ENCODE measurements around the gene RNF144B. TPM values are rescaled to one million over a fixed set of nuclear protein-coding genes. Genes with fewer than 3 reads are reported as not detected.
"Not testable (repeated sequence)": the region's sequence is repeated elsewhere in the genome, so short reads cannot be mapped to it uniquely, and the experiment has no call there.

The RNF144B gene
- total and polyA plus RNA-seq, 2 donors (not counting 1 experiment from before 2014, with no cell fraction given) = 0.61 to 0.83 TPM

- no peak for DNase-seq (ENCODE audit: low read depth in 2 of 2)
- no peaks in the 10 kb centered on the region for H3K27me3 ChIP-seq (ENCODE audit: control insufficient read depth, insufficient read depth, low read length)
- no peaks in the 10 kb centered on the region for H3K36me3 ChIP-seq (ENCODE audit: control insufficient read depth, insufficient read depth, low read length)
- no peaks in the 10 kb centered on the region for H4K20me1 ChIP-seq (ENCODE audit: control insufficient read depth, extremely low read depth, insufficient read depth, low read length)
- no peak overlapping the region for H3K9ac ChIP-seq (ENCODE audit: insufficient read depth, low read length)
- no peak overlapping the region for H3K4me3 ChIP-seq (replicated peaks in 1 of 4; ENCODE audit: control extremely low read depth in 1 of 4, insufficient read depth in 1 of 4, low read depth in 3 of 4, low read length in 4 of 4)
- no peak overlapping the region for H3K27ac ChIP-seq (ENCODE audit: insufficient read depth, low read length)
- TF ChIP-seq CTCF (conservative IDR thresholded peaks at IDR 0.05 in 1 of 2, IDR thresholded peaks at IDR 0.05 in 1 of 2; ENCODE audit: low read depth in 1 of 2, low read length in 2 of 2) (no peak), EZH2 (IDR thresholded peaks at IDR 0.05; ENCODE audit: low read length, missing control alignments) (no peak)
- no peaks in the 10 kb centered on the region for H3K4me1 ChIP-seq (ENCODE audit: control insufficient read depth, extremely low read depth, insufficient read depth, low read length)
- no peaks in the 10 kb centered on the region for H3K79me2 ChIP-seq (ENCODE audit: control insufficient read depth, insufficient read depth, low read length)
- no peak overlapping the region for H2AFZ ChIP-seq (ENCODE audit: low read length)
- no peak overlapping the region for H3K4me2 ChIP-seq (ENCODE audit: extremely low read depth, insufficient read depth, low read length)
- H3K9me3 ChIP-seq (ENCODE audit: control insufficient read depth, insufficient read depth, low read depth, low read length) = no peaks in the 10 kb centered on the region
Observed at GRCh38 chr6:18360188-18360587, 27.0 kb upstream of the RNF144B start.

- Histone ChIP-seq H3K27me3 (ENCODE audit: control insufficient read depth, insufficient read depth, low read length) (no peaks in the 10 kb centered on the region), H3K4me3 (replicated peaks in 1 of 4; ENCODE audit: control extremely low read depth in 1 of 4, insufficient read depth in 1 of 4, low read depth in 3 of 4, low read length in 4 of 4) (no peak overlapping the region), H3K79me2 (ENCODE audit: control insufficient read depth, insufficient read depth, low read length) (no peaks in the 10 kb centered on the region), H3K4me1 (ENCODE audit: control insufficient read depth, extremely low read depth, insufficient read depth, low read length) (no peaks in the 10 kb centered on the region), H3K4me2 (ENCODE audit: extremely low read depth, insufficient read depth, low read length) (no peak overlapping the region), H4K20me1 (ENCODE audit: control insufficient read depth, extremely low read depth, insufficient read depth, low read length) (no peaks in the 10 kb centered on the region), H3K9me3 (ENCODE audit: control insufficient read depth, insufficient read depth, low read depth, low read length) (no peaks in the 10 kb centered on the region), H3K36me3 (ENCODE audit: control insufficient read depth, insufficient read depth, low read length) (no peaks in the 10 kb centered on the region), H3K9ac (ENCODE audit: insufficient read depth, low read length) (no peak overlapping the region), H2AFZ (ENCODE audit: low read length) (no peak overlapping the region), H3K27ac (ENCODE audit: insufficient read depth, low read length) (no peak overlapping the region)
- DNase-seq (ENCODE audit: low read depth in 2 of 2) = peak; percentile 91 to 98
- TF ChIP-seq EZH2 (IDR thresholded peaks at IDR 0.05; ENCODE audit: low read length, missing control alignments) (no peak), CTCF (conservative IDR thresholded peaks at IDR 0.05 in 1 of 2, IDR thresholded peaks at IDR 0.05 in 1 of 2; ENCODE audit: low read depth in 1 of 2, low read length in 2 of 2) (no peak)
Observed at GRCh38 chr6:18362058-18362561, 25.0 kb upstream of the RNF144B start.

GRCh38 chr6:18363746-18364145, 23.4 kb upstream of the RNF144B start:
- no peak overlapping the region for H2AFZ ChIP-seq (ENCODE audit: low read length)
- no peaks in the 10 kb centered on the region for H3K4me1 ChIP-seq (ENCODE audit: control insufficient read depth, extremely low read depth, insufficient read depth, low read length)
- no peaks in the 10 kb centered on the region for H3K9me3 ChIP-seq (ENCODE audit: control insufficient read depth, insufficient read depth, low read depth, low read length)
- H3K79me2 ChIP-seq (ENCODE audit: control insufficient read depth, insufficient read depth, low read length) = no peaks in the 10 kb centered on the region
- no peak overlapping the region for H3K9ac ChIP-seq (ENCODE audit: insufficient read depth, low read length)
- no peak overlapping the region for H3K4me2 ChIP-seq (ENCODE audit: extremely low read depth, insufficient read depth, low read length)
- no peaks in the 10 kb centered on the region for H3K36me3 ChIP-seq (ENCODE audit: control insufficient read depth, insufficient read depth, low read length)
- DNase-seq (ENCODE audit: low read depth in 2 of 2) = peak in 1 of 2 donors; percentile 29
- no peak for TF ChIP-seq CTCF (conservative IDR thresholded peaks at IDR 0.05 in 1 of 2, IDR thresholded peaks at IDR 0.05 in 1 of 2; ENCODE audit: low read depth in 1 of 2, low read length in 2 of 2)
- no peak for TF ChIP-seq EZH2 (IDR thresholded peaks at IDR 0.05; ENCODE audit: low read length, missing control alignments)
- H3K27ac ChIP-seq (ENCODE audit: insufficient read depth, low read length) = no peak overlapping the region
- H3K27me3 ChIP-seq (ENCODE audit: control insufficient read depth, insufficient read depth, low read length) = no peaks in the 10 kb centered on the region
- H3K4me3 ChIP-seq (replicated peaks in 1 of 4; ENCODE audit: control extremely low read depth in 1 of 4, insufficient read depth in 1 of 4, low read depth in 3 of 4, low read length in 4 of 4) = no peak overlapping the region
- H4K20me1 ChIP-seq (ENCODE audit: control insufficient read depth, extremely low read depth, insufficient read depth, low read length) = no peaks in the 10 kb centered on the region

GRCh38 chr6:18364561-18364960, 22.6 kb upstream of the RNF144B start:
- H3K9ac ChIP-seq (ENCODE audit: insufficient read depth, low read length); H3K27me3 ChIP-seq (ENCODE audit: control insufficient read depth, insufficient read depth, low read length); DNase-seq (ENCODE audit: low read depth in 2 of 2); H3K9me3 ChIP-seq (ENCODE audit: control insufficient read depth, insufficient read depth, low read depth, low read length); H3K4me1 ChIP-seq (ENCODE audit: control insufficient read depth, extremely low read depth, insufficient read depth, low read length); H2AFZ ChIP-seq (ENCODE audit: low read length); H3K4me3 ChIP-seq (replicated peaks in 1 of 4; ENCODE audit: control extremely low read depth in 1 of 4, insufficient read depth in 1 of 4, low read depth in 3 of 4, low read length in 4 of 4); H3K79me2 ChIP-seq (ENCODE audit: control insufficient read depth, insufficient read depth, low read length); H3K27ac ChIP-seq (ENCODE audit: insufficient read depth, low read length); H3K4me2 ChIP-seq (ENCODE audit: extremely low read depth, insufficient read depth, low read length); H3K36me3 ChIP-seq (ENCODE audit: control insufficient read depth, insufficient read depth, low read length); H4K20me1 ChIP-seq (ENCODE audit: control insufficient read depth, extremely low read depth, insufficient read depth, low read length): not testable (repeated sequence)

All from fibroblast of lung (primary cell).